Activated CD8-positive, alpha-beta memory T cell treated with anti-CD3 and anti-CD28 coated beads for 36 hours (primary cell): ENCODE results near the gene CRP. TPM values are rescaled to one million over a fixed set of nuclear protein-coding genes. Genes with fewer than 3 reads are reported as not detected.
"Not testable (repeated sequence)": the region's sequence is repeated elsewhere in the genome, so short reads cannot be mapped to it uniquely, and the experiment has no call there.

Experiments used
- CTCF ChIA-PET: fragments of 350-600 bp; sonication (Branson Sonifier 250); formaldehyde crosslinking; loops from one replicate; lab custom pipeline; 2021; ENCODE audit warnings: antibody characterized with exemption; lab: Charles Lee
- POLR2A ChIA-PET: fragments of 350-600 bp; sonication (Branson Sonifier 250); formaldehyde crosslinking; loops from one replicate; lab custom pipeline; 2021; ENCODE audit warnings: antibody characterized with exemption; lab: Charles Lee
- total RNA-seq, 2 experiments: library from RNA; stranded (reverse); gene quantifications; one replicate each; pipeline ENCODE4 v1.2.3, GENCODE V29; 2021

CRP gene
- total RNA-seq: not detected

- CTCF ChIA-PET: no interaction called here
- POLR2A ChIA-PET: no interaction called here
Observed at GRCh38 chr1:159714529-159714928, at the start of gene CRP. TSS of gene CRP (minus strand) at chr1:159714589. CDS start at chr1:159714485, 104 bp downstream.

GRCh38 chr1:159763686-159764085 lies 49.3 kb upstream of the CRP start:
- POLR2A ChIA-PET: no interaction called here

GRCh38 chr1:159756397-159756796 lies 42.0 kb upstream of the CRP start:
- POLR2A ChIA-PET: no interaction called here
- CTCF ChIA-PET: no interaction called here

More at GRCh38 chr1:159763686-159764085, 49.3 kb upstream of the CRP start:
- CTCF ChIA-PET: no interaction called here

GRCh38 chr1:159755451-159756007 lies 41.1 kb upstream of the CRP start:
- POLR2A ChIA-PET: no interaction called here
- CTCF ChIA-PET: no interaction called here

DNA sequence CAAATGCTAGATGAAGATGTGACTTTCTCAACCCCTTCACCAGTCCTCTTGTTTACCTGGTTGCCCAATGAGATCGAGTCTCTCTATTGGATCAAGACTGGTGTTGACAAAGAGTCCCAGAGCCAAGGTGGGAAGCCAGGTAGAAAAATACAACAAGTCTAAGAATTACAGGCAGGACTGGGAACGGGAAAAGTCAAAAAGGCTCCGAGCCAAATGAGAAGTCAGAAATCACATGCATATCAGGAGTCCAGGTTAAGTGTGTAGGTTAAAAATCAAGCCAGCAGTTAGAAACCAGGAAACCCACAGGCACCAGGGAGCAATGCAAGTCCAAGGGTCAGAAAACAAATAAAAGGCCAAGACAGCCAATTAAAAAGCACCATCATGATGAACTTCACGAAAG lies 39.0 kb upstream of the CRP start:
- POLR2A ChIA-PET: interaction anchor here (0.7 kb wide), 1 partner anchor 35 kb away, joined by 3 read pairs; no protein-coding TSS in a partner anchor
- CTCF ChIA-PET: no interaction called here

- POLR2A ChIA-PET: no interaction called here
- CTCF ChIA-PET: no interaction called here
Observed at GRCh38 chr1:159752135-159752580, 37.8 kb upstream of the CRP start.

- CTCF ChIA-PET: no interaction called here
- POLR2A ChIA-PET: no interaction called here
Observed at GRCh38 chr1:159751031-159751430, 36.6 kb upstream of the CRP start.

DNA sequence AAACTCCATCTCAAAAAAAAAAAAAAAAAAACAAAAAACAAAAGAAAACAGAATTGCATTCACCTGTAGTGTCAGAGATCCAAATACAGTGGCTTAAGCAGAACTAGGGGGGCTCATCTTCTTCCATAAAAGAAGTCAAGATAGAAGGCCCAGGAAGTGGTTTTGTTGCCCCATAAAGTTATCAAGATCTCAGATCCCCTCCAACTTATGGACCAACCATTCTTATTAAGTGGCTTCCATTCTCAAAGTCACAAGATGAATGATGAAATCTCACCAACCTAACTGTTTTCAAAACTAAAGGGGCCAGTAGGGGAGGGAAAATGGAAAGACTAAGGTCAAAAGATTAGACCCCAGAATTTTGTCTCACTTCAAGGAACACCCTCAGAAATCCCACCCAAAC lies 36.2 kb upstream of the CRP start:
- POLR2A ChIA-PET: no interaction called here
- CTCF ChIA-PET: no interaction called here

DNA sequence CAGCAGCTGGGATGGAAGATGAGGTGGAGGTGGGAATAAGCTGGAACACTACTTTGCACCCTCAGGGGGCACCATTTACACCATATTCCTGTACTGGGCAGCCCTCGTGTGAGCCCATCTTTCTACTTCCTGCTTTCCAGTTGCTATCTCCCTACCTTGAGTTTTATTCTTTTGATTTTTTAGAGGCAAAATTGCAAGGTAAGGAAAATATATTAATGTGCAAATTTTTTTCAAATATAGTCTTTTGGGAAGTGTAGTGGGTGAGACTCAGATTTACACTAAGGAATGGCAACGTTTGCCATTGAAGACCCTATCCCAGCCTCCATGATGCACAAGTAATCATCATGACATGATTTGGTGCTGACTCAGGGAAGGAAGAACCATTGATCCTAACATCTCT lies 35.2 kb upstream of the CRP start:
- CTCF ChIA-PET: no interaction called here
- POLR2A ChIA-PET: no interaction called here

DNA sequence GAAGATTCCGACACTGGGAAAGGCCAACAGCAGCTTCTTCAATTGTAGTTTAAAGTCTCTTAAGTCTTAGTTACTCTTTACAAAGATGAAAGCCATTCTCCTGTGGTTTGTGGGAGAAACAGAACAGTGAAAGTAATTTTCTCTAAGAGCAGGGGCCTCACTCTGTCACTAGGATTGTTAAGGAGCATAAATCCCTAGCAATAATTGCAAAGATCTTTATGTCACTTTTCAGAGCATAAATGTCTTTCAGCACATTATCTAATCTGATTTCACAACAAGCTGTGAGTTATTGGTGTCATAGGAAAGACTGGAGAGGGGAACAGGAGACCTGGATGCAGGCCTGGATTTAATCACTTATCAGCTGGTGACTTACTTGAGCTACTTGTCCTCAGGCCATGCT lies 34.0 kb upstream of the CRP start:
- ChIA-PET CTCF (interaction anchor here (0.9 kb wide), 1 partner anchor 23 kb away, joined by 3 read pairs; no protein-coding TSS in a partner anchor), POLR2A (no interaction called here)

DNA sequence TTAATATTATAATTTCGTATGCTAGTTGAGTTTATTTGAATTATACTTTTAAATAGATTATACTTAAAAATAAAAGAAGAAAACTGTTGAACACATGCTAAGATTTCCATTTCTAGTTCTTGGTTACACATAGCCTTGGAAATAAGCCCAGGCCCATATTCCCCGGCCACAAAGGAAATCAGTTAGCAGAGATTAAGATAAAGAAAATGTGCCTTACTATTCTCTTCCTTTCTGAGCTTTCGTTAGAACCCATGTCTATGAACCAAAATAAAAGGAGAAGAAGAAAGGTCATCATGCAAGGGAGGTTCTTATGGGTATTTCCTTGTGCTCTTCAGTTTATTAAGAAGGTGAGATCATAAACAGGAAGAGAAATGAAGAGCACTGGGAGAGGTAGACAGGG lies 32.3 kb upstream of the CRP start:
- POLR2A ChIA-PET: no interaction called here
- CTCF ChIA-PET: no interaction called here

DNA sequence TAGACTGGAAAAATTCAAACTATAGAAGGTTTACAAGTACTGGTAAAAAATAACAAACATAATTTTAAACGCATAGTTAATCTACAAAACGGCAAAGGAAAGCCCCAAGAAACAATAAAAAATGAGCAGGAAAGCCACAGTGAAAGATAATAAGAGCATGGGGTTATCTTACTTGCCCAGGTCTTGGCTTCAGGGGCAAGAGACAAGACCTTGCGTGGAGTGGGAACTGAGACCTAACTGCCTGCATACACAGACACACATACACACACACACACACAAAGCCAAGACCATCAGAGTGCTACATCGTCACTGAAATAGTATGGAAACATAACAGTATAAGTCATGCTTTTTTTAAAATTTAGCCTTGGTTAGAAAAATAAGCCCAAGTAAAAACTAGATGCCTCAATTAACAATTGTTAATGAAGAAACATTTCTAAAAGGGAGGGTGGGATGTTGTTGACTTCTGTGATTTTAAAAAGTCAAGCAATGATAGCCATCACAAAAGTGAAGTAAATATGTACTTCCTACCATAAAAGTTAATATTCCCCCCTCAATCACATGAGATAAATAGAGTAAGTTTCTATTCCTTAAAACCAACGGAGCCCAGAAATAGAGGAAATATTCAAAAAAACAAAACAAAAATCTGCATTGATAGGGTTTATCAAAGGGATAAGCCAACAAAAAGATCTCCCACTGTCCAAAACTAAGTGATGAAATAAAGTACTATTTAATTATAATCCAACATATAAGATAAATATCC lies 29.4 kb upstream of the CRP start:
- ChIA-PET CTCF (no interaction called here), POLR2A (no interaction called here)

DNA sequence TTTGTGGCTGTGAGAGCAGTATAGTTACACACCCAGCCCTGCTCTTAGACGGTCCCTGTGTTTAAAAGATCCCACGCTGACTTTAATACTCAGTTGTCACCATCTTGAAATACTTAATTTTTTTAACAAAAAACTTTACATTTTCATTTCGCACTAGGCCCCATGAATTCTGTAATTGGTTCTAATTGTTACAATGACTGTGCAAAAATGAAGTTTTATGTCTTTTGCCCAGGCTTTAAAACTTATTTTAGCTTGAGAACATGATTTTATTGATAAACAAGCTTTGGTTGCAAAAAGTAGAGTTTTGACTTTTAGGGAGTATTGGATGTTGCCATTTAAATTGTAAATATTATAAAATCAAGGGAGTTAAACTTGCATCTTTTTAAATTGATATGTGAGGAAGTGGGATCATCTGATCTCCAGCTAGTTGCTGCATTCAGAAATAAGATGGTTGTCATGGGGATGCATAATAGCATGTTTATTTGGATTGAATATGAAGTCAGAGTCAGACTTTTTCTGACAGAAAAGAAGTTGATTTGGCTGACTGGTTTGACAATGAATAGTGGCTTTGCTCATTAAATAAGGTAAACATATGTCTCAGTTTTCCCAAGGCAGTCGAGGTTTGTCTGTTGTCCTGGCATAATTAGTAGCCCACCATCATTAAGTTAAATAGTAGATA lies 23.0 kb upstream of the CRP start:
- POLR2A ChIA-PET: no interaction called here
- CTCF ChIA-PET: no interaction called here

DNA sequence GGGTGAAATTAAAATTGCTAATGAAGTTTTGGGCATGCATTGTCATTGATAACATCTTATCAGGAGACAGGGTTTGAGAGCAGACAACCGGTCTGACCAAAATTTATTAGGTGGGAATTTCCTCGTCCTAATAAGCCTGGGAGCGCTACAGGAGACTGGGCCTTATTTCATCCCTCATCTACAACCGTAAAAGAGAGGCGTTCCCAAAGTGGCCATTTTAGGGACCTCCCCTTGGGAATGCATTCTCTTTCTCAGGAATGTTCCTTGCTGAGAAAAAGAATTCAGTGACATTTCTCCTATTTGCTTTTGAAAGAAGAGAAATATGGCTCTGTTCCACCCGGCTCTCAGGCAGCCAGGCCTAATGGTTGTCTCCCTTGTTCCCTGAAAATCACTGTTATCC lies 8.8 kb upstream of the CRP start:
- CTCF ChIA-PET, POLR2A ChIA-PET: not testable (repeated sequence)

DNA sequence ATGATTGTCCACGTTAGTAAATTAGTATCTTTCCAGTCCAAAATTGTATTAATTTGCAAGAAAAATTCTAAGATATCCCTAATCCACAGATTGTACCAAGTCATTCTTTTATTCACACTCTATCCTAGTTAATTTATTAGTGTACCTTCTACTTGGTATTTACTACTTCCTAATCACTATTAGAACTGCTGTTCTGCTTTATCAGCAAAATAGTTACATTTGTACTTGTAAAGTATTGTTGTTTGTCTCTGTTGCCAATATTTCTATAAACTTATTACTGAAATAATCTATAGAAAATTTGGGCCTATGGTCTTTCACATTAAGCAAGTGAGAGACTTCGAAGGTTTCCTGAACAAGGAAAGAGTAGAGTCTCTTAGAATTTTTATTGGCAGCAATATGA lies 5.6 kb upstream of the CRP start:
- CTCF ChIA-PET: no interaction called here
- POLR2A ChIA-PET: no interaction called here

- CTCF ChIA-PET: no interaction called here
- POLR2A ChIA-PET: no interaction called here
Observed at GRCh38 chr1:159715855-159716254, 1.5 kb upstream of the CRP start.

GRCh38 chr1:159712080-159712479 lies 2.3 kb downstream of the CRP start:
- POLR2A ChIA-PET: no interaction called here

GRCh38 chr1:159707472-159708260 lies 6.7 kb downstream of the CRP start:
- CTCF ChIA-PET: no interaction called here

More at GRCh38 chr1:159712080-159712479, 2.3 kb downstream of the CRP start:
- CTCF ChIA-PET: no interaction called here

DNA sequence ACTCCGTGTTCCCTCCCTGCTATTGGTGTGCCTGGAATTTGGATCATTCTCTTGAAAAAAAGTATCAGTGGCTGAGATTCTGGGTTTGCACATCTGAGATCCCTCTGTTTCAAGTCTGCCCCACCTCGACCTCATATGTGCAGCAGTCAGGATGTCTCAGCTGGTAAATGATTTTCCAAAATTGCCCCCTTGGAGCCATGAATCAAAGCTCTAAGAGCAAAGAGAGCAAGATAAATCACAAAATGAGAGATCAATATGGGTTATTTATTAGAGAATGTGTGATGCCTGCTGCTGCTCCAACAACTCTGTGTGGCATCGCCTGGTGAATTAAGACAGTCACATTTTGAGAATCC lies 8.5 kb downstream of the CRP start:
- ChIA-PET CTCF (no interaction called here), POLR2A (no interaction called here)

More at GRCh38 chr1:159707472-159708260, 6.7 kb downstream of the CRP start:
- POLR2A ChIA-PET: no interaction called here
